MV-4-11 (cell line): ENCODE data around the gene LARP6.
"Not testable (repeated sequence)": the region's sequence is repeated elsewhere in the genome, so short reads cannot be mapped to it uniquely, and the experiment has no call there.

Experiments
- DNase-seq: peaks from one replicate; lab custom pipeline; 2025; lab: John Stamatoyannopoulos, UW

Gene LARP6

DNA sequence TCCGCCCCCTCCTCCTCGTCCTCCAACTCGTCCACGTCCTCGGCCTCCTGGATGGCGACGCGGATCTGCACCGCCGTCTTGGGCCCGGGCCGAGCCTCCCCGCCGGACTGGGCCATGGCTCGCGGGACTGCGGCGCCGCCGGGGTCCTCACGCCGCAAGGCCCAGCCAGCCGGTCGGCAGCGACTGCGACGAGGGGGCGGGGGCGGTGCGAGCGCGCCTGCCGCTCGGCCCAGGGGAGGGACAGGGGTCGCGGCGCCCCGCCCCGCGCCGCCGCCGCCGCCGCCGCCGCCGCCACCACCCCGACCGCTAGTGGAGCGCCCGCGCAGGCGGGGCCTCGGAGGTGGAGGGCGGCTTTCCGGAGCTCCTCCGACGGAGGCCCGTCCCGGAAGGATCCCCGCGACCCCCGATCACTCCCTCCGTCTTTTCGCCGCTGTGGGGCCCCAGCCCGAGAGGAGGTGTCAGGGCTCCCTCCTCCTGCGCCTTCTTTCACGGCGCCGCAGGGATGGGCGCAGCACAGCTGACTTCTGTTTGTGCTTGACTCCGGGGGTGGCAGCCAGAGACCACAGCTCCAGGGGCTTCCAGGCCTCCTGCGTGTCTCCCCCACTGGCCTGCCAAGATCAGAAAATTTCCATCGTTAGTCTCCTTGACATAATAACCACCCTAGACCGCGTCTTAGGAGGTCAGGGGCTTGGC, at the start of gene LARP6:
Gene LARP6, minus strand, starts transcription at position 185 of the 693 bp plus-strand sequence. Its CDS starts 69 bp downstream, at position 116.
- no peak for DNase-seq

GRCh38 chr15:70902107-70902506, 48.1 kb upstream of the LARP6 start:
- peak; percentile 10 for DNase-seq

DNA sequence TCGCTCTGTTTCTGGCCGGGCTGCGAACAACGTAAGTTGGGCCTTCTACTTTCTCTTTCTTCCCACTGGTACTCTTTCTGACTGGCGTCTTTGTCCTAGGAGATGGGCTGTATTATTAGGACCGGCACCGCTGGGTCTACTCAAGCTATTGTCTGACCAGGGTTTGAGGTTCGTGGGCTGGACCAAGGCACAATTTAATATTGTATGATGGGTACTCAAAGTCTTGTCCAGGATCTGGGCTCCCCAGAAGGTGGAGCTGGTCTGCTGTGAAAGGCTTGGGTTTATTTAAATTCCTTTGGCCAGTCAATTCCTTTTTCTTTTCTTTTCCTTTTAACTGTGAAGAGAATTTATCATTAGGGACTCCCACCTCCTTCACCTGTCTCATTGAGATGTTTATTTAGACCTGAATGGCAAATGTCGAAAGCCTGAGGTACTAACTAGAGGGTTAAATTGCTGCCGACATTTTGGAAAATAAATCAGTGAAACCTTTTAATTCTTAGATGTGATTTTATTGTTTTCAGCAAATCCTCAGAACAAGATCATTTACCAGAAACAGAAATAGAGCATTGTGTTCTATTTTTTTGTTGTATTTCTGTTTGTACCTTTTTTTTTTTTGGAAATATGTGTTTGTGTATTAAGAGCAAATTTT, 39.1 kb upstream of the LARP6 start:
- DNase-seq, result peak; percentile 51

- DNase-seq, result peak; percentile 92
Observed at GRCh38 chr15:70892002-70892911, 38.3 kb upstream of the LARP6 start, which contains the start of the genes LRRC49 and THAP10. LRRC49 (plus strand) TSS chr15:70892826; CDS start chr15:70892895, 69 bp downstream. THAP10 (minus strand) TSS chr15:70892433; CDS start chr15:70892272, 161 bp downstream.

DNA sequence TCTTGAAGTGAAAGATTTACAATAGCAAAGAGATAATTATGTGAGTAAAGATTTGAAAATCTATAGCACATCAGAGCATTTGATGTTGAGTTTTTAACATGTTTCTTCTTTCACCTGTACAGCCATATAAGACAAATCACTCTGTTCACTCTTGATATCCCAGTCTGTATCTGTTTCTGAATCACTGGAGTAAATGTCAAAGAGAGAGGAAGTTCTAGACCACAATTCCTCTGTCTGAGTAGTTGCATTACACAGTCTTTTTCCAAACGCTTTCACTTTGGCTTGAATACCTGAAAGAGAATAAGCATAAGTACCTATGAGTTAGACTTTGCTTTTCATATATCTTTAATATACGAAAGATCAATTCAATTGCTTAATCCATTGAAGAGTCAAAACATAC, 28.4 kb upstream of the LARP6 start:
- peak; percentile 1 for DNase-seq

- no peak for DNase-seq
Observed at GRCh38 chr15:70880781-70881180, 26.8 kb upstream of the LARP6 start.

- DNase-seq, result no peak
Observed at GRCh38 chr15:70879401-70879800, 25.4 kb upstream of the LARP6 start.

DNA sequence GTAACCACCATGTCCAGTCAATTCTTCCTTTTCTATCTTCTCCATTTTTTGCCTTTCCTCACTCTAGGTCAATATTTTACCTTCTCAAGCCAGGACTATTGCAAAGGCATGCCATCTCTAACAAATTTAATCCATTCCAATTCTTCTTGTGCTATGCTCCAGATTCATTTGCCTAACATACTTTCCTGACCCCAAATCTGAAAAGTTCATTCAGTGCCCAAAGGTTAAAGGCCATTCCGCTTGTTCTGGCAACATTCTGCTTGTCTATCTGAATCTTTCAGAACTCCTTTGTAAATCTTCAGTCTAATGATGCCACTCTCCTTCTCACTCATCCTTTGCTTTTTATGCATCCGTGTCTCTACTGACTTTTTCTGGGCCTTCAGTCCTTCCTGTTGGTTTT, 22.7 kb upstream of the LARP6 start:
- DNase-seq, result no peak

GRCh38 chr15:70876011-70876410, 22.1 kb upstream of the LARP6 start:
- no peak for DNase-seq

GRCh38 chr15:70875001-70875782, 21.2 kb upstream of the LARP6 start:
- DNase-seq, result no peak

- no peak for DNase-seq
Observed at GRCh38 chr15:70873232-70874054, 19.5 kb upstream of the LARP6 start.

- DNase-seq, result not testable (repeated sequence)
Observed at GRCh38 chr15:70871490-70871889, 17.5 kb upstream of the LARP6 start.

- peak; percentile 79 for DNase-seq
Observed at GRCh38 chr15:70870051-70870450, 16.1 kb upstream of the LARP6 start.

DNA sequence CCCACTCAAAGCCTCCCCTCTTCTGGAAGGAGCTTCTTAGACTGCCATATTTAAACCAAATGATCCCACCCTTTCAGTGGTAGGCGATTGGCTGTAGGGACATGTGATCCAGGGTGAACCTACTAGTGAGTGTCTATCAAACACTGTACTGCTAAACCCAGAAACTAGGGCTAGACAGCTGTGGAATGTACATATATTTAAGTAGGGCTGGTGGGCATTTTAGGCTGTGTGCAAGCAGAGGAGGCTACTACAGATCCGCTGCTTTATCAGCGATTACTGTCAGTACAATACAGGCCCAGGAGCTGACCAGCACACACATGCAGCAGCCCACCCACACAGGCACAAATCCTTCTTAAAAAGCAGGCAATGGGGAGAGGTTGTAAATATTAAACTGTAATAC, 15.4 kb upstream of the LARP6 start:
- DNase-seq, result no peak

DNA sequence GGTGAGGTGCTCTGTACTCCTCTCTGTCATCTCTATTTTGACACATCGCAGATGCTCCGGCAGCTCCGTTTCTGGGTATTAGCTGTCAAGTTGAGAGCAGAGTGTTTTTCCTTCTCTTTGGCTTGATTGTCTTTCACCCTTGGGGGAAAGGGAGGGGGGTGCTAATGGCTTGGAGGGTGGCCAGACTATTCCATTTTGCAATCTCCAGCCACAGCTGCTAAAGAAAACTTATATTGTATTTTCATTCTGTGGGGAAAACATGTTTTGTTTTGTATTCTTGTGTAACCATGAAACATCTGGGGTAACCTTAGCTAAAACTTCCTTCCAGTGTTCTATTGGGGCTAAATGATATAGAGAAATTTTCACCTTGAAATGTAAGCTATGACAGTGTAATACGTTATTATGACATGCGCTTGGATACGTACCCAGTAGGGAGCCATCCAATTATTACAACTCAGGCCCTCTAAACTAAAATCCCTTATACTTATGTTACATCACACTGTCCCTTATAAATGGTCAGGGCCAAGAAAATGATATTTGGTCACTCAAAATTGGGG, 14.0 kb upstream of the LARP6 start:
- DNase-seq, result peak; percentile 48

- no peak for DNase-seq
Observed at GRCh38 chr15:70866982-70867641, 13.2 kb upstream of the LARP6 start.

- DNase-seq, result no peak
Observed at GRCh38 chr15:70863450-70864218, 9.7 kb upstream of the LARP6 start.

DNA sequence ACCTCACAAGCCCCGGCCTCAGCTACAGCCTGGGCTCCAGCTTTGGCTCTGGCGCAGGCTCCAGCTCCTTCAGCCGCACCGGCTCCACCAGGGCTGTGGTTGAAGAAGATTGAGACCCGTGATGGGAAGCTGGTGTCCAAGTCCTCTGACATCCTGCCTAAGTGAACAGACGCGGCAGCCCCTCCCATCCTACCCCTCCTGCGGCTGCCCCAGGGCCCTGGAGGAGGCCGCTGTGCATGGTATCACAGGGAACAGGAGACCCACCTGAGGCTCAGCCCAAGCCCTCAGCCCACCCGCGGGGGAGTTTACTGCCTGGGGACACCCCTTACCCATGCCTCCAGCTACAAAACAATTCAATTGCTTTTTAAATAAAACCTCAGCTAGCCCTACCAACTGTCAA, 6.0 kb upstream of the LARP6 start:
- DNase-seq, result no peak

DNA sequence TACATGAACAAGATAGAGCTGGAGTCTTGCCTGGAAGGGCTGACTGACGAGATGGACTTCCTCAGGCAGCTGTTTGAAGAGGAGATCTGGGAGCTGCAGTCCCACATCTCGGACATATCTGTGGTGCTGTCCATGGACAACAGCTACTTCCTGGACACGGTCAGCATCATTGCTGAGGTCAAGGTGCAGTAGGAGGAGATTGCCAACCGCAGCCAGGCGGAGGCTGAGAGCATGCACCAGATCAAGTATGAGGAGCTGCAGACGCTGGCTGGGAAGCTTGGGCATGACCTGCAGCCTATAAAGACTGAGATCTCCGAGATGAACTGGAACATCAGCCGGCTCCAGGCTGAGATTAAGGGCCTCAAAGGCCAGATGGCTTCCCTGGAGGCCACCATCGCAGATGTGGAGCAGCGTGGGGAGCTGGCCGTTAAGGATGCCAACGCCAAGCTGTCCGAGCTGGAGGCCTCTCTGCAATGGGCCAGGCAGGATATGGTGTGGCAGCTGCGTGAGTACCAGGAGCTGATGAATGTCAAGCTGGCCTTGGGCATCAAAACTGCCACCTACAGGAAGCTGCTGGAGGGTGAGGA, 5.5 kb upstream of the LARP6 start:
- DNase-seq, result no peak
